ENCODE data around the gene RGS9BP. TPM values are rescaled to one million over a fixed set of nuclear protein-coding genes. Genes with fewer than 3 reads are reported as not detected.
"Not testable (repeated sequence)": the region's sequence is repeated elsewhere in the genome, so short reads cannot be mapped to it uniquely, and the experiment has no call there.

Gene RGS9BP
- 0.18 and 0.41 TPM in 2 replicates for total RNA-seq

DNA sequence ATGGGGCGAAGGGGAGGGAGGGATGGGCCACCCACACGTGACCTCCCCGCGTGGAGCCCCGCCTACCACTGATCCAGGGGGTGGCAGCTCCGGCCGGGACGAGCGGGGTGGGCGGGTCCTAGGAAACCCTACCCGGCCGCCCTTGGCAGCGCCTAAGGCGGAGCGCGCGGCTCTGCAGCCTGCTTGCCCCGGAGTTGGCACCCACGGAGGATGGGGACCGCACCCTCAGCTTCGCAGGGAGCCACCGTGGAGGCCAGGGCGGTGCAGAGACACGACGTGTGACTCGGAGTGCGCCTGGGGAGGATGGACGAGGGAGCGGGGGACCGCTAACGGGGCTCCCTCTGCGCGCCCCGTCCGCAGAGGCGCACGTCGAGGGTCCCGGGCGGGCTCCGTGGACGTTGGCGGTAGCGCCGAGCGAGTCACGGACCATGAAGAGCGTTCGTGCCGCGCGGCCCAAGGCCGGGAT lies at the start of gene RGS9BP:
TSS of gene RGS9BP (plus strand) at position 129 of the 466 bp plus-strand sequence. CDS start 416 bp downstream, outside the sequence.
- intact Hi-C loops (cut with micrococcal nuclease): loop anchor here (1.0 to 10.0 kb wide), 6 partner anchors 16 to 1463 kb away; partner anchors contain the start of genes DPY19L3, NUDT19, PDCD5 and ZNF507

DNA sequence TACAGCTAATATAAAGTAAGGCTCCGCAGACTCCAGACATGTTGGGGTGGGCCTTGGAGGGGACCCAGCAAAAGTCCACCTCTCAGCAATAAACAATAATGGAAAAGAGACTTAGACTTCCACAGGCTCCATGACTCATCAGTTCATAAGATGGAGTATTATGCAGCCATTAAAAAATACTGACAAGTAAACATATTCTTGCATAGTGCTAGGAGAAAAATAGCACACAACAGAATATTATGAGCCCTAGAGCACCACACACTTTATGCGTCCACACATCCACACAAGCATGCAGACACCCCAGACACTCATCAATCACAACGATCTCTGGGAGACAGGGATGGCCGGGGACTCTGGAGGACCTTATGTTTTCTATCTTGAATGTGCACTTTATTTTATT lies 48.7 kb upstream of the RGS9BP start:
- intact Hi-C loops (cut with micrococcal nuclease): no loop called here

DNA sequence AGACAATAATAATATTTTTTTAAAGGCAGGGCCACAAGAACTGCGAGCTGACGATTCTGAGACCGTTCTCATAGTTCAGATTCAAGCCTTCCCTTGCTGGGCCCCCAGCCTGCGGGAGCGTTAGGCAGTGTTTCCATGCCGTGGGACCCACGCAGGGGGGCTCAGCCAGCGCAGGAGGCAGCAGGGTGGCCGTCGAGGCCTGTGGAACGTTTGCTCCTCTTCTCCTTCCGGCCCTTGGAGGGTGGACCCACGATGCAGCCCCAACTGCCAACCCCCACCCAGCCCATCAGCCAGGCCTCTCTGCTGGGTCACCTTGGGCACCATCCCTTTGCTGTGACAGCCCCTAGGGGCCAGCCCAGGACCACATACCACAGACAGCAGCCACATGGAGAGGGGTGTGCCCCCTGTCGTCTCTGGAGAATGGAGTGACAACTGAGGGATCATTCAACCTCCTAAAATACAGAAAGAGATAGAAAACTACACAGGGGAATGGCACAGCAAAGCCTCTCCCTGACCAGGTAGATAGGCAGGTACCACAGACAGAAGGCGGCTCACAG lies 47.9 kb upstream of the RGS9BP start:
- intact Hi-C loops (cut with micrococcal nuclease): no loop called here

DNA sequence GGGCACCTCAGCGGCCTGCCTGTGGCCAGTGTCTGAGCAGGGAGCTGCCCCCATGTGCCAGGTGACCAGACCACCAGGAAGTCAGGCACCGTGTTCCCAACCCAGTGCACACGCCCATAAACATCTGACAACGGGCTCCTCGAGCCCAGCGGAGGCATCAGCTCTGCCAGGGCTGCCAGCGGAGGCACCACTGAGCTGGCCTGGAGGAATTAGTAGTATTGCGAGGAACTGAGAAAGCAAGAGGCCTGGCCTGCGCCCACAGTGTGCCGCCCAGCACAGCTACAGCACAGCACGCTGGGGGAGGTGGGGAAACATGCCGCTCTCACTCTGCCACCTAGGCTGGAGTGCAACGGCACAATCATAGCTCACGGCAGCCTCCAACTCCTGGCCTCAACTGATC lies 45.3 kb upstream of the RGS9BP start:
- intact Hi-C loops (cut with micrococcal nuclease): no loop called here

GRCh38 chr19:32631381-32631780 lies 44.3 kb upstream of the RGS9BP start:
- intact Hi-C loops (cut with micrococcal nuclease): no loop called here

DNA sequence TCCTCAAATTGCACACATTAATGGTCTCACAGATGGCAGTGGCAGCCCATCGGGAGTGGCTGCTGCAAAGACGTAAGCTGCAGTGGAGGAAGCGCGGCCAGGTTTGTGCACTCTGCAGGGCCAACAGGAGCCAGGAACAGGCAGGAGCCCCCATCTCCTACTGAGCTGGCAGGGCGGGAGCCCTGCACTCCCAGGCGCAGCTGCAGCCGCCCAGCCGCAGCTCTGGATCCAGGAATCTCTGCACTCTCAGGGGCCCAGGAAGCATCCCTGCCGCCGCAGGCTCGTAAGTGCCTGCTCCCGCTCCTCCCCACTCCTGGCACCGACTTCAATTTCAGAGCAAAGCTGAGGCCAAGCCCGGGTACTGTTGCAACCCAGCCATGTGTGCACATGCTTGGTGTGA lies 38.2 kb upstream of the RGS9BP start:
- intact Hi-C loops (cut with micrococcal nuclease): no loop called here

DNA sequence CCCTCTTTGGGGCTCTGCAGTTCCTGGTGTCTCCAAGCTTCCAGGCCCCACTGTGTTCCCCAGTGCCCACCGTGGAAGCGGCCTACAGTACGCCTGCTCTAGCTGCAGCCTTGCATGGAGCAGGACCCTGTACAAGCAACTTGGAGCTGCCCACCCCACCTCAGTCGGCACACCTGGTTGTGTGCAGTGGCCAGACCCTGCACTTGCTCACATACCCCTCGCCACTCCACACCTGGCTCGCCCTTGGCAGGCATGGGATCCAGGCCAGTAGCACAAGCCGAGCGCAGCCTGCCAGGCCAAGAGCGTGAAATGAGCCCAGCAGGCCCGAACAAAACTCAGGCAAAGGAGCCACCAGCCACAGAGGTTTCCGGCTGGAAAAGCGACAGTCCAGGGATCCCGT lies 37.0 kb upstream of the RGS9BP start:
- intact Hi-C loops (cut with micrococcal nuclease): no loop called here

GRCh38 chr19:32642771-32643170 lies 32.9 kb upstream of the RGS9BP start:
- intact Hi-C loops (cut with micrococcal nuclease): no loop called here

DNA sequence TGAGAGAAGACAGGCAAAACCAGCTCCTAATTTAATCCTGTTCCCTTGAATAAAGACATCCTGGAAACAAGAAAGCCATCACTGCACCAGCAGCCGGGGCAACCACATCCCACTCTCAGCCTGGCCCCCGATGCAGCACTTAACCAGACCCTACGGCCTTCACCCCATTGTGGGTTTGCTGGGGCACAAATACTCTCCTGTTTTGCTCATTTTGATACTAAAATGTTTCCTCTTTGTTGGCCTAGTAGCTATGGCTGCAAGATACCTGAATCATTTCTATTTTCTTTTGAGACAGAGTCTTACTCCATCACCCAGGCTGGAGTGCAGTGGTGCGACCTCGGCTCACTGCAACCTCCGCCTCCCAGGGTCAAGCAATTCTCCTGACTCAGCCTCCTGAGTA lies 29.1 kb upstream of the RGS9BP start:
- intact Hi-C loops (cut with micrococcal nuclease): no loop called here

DNA sequence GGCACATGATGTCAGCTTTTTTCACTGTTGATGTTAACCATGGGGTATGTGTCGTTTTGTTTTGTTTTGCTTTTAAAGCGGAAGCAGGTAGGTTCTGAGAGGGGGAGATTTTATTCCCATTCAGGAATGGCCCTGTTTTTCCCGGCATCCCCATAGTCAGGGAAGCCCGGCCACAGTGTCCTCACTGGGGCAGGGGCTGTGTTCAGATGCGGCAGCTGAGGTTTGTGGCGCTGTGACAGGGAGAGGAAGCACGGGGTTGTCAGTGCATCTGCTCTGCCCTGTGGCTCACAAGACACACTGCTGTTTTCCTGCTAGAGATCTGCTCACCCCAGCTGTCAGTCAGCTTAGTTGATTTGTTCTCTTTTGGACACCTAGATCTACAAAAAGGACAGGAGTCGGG lies 28.3 kb upstream of the RGS9BP start:
- intact Hi-C loops (cut with micrococcal nuclease): no loop called here

DNA sequence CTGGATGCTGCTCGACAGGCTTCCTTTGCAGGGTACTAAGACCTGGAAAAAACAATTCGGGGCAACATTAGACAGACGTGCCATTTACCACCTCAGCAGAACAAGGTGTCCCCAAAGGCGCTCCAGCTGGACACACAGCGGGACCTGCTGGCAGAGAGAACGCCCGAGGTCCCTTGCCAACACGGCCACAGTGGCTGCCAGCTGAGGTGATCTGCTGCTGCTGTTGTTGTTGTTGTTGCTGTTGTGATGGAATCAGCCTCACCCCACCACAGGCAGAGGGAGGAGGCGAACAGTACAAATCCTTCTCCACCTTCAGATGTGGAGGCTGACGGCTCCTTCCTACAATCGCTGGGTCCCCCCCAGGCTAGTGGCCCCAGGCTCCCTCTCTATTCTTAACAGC lies 25.9 kb upstream of the RGS9BP start:
- intact Hi-C loops (cut with micrococcal nuclease): no loop called here

- intact Hi-C loops (cut with micrococcal nuclease): no loop called here
These were observed 25.0 kb upstream of the RGS9BP start for GRCh38 chr19:32650671-32651070.

GRCh38 chr19:32651729-32652140 lies 23.9 kb upstream of the RGS9BP start:
- intact Hi-C loops (cut with micrococcal nuclease): no loop called here

DNA sequence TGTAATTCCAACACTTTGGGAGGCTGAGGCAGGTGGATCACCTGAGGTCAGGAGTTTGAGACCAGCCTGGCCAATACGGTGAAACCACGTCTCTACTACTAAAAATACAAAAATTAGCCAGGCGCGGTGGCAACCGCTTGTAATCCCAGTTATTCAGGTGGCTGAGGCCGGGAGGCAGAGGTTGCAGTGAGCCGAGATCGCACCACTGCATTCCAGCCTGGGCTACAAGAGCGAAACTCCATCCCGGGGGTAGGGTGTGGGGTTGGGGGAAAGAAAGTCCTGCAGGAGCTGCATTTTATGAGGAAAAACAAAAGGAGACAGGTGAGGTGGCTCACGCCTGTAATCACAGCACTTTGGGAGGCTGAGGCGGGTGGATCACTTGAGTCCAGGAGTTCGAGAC lies 23.3 kb upstream of the RGS9BP start:
- intact Hi-C loops (cut with micrococcal nuclease): not testable (repeated sequence)

GRCh38 chr19:32652894-32653598 lies 22.6 kb upstream of the RGS9BP start:
- intact Hi-C loops (cut with micrococcal nuclease): no loop called here

- intact Hi-C loops (cut with micrococcal nuclease): no loop called here
These were observed 22.1 kb upstream of the RGS9BP start for GRCh38 chr19:32653599-32653915.

GRCh38 chr19:32656379-32656778 lies 19.3 kb upstream of the RGS9BP start:
- intact Hi-C loops (cut with micrococcal nuclease): not testable (repeated sequence)

DNA sequence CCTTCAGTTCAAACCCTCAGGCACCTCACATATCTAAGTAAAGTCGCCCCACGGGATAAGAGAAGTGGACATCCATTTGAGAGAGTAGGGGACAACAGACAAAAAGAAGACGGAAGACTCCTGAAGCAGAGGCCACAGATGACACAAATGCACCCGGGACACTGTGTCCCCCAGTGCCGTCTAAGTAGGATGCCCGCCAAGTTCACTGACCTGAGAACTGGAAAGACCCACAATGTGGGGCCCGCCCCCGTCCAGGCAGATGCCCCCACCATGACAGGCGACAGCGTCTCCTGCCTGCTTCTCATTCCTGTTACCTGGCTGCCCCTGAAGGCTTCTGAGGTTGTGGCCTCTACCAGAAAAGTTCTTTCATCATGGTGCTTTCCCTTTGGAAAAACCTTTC lies 17.6 kb upstream of the RGS9BP start:
- intact Hi-C loops (cut with micrococcal nuclease): no loop called here

DNA sequence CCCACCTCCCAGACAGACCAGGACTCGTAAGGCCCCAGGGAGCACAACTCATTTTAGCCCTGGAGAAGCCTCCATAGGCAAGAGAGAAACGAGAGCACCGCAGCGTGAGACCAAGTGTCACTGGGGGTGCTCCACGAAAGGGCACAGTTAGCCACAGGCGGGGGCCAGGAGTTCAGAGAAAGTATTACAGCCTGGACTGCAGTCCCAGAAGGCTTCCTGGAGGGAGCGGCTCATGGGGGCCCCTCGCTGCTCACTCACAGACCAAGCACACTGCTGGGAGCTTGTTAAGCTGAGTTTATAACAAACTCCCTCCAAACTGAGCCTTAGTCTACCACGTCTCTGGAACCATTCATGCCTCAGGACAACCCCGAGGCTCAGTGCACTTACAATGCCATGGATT lies 17.1 kb upstream of the RGS9BP start:
- intact Hi-C loops (cut with micrococcal nuclease): no loop called here

GRCh38 chr19:32661318-32661717 lies 14.3 kb upstream of the RGS9BP start:
- intact Hi-C loops (cut with micrococcal nuclease): no loop called here

DNA sequence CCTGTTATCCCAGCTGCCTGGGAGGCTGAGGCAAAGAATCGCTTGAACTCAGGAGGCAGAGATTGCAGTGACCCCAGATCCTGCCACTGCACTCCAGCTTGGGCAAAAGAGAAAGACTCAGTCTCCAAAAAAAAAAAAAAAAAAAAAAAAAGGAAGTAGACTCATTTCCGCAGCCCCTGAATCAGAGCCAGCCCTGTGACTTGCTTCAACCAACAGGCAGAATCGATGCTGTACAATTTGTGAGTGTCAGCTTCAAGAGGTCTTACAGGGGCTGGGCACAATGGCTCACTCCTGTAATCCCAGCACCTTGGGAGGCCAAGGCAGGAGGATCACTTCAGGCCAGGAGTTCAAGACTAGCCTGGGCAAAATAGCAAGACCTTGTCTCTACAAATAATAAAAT lies 13.5 kb upstream of the RGS9BP start:
- intact Hi-C loops (cut with micrococcal nuclease): no loop called here

DNA sequence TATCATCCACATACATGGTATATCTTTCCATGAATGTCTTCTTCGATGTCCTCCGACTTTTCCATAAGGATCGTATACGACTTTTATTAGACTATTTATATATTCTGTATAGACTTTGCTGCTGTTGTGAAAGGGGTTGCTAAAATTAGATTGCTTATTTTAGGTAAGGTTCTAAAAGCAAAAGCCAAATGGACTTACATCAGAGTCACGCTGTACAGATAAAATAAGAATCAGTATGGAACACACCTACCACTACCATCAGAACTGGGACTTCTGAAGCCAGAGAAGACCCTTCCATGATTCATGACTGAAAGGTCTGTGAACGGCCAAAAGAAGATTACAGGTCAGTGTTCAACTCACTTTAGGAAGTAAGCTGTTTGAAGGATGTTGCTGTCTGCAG lies 9.6 kb upstream of the RGS9BP start:
- intact Hi-C loops (cut with micrococcal nuclease): no loop called here

- intact Hi-C loops (cut with micrococcal nuclease): no loop called here
These were observed 6.3 kb upstream of the RGS9BP start for GRCh38 chr19:32669310-32669709.

Measured in T-helper 2 cell treated with Interferon-gamma antibody and Interleukin-4, amounts not matched to agents 100 ng/mL and 5 ng/mL, for 36 hours (primary cell).